Measurements from ENCODE around the gene OTOS. TPM values are rescaled to one million over a fixed set of nuclear protein-coding genes. Genes with fewer than 3 reads are reported as not detected.

OTOS gene
- total and polyA plus RNA-seq, 2 donors (not counting 1 experiment from before 2014, with no cell fraction given) = not detected

DNA sequence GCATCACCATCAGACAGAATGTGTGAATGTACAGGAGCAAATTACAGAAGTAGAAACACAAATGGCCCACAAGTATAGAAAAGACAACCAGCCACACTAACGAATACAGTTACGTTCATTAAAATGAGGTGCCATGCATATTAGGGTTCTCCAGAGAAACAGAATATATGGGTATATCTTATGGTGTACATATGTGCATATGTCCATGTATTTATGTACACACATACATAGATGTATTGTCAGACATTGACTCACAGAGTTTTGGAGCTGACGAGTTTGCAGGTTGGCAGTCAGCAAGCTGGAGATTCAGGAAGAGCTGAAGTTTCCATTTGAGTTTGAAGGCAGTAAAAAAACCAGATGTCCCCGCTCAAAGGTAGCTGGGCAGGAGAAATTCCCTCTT is 37.3 kb downstream of the OTOS start:
- Histone ChIP-seq H4K20me1 (ENCODE audit: control insufficient read depth, insufficient read depth, low read length, poor library complexity, severe bottlenecking) (no peaks in the 10 kb centered on the region), H3K9ac (ENCODE audit: low read length) (no peak overlapping the region), H3K27me3 (replicated peaks in 1 of 4; ENCODE audit: control extremely low read depth in 1 of 4, control insufficient read depth in 3 of 4, insufficient read depth in 4 of 4, low read length in 3 of 4) (peaks cover 0 to 11% (median 1%) of the 10 kb centered on the region in 4 experiments), H3K36me3 (replicated peaks in 1 of 2; ENCODE audit: control extremely low read depth in 1 of 2, control insufficient read depth in 1 of 2, extremely low read depth in 1 of 2, insufficient read depth in 2 of 2, low read length in 1 of 2) (no peaks in the 10 kb centered on the region), H3K79me2 (ENCODE audit: control insufficient read depth, insufficient read depth, low read length) (no peaks in the 10 kb centered on the region), H2AFZ (ENCODE audit: insufficient read depth, low read depth, low read length, poor library complexity, severe bottlenecking) (no peak overlapping the region), H3K4me3 (ENCODE audit: control extremely low read depth in 1 of 5, extremely low read depth in 1 of 5, insufficient read depth in 1 of 5, low read depth in 2 of 5, low read length in 4 of 5) (no peak overlapping the region), H3K4me2 (replicated peaks; ENCODE audit: low read depth, low read length, poor library complexity, severe bottlenecking) (no peak overlapping the region), H3K9me3 (ENCODE audit: control extremely low read depth in 1 of 3, control insufficient read depth in 2 of 3, insufficient read depth in 1 of 3, low read length in 2 of 3) (peaks cover 0 to 3% (median 0%) of the 10 kb centered on the region in 3 donors), H3K27ac (ENCODE audit: low read length in 2 of 2) (no peak overlapping the region), H3K4me1 (ENCODE audit: control insufficient read depth in 2 of 2, insufficient read depth in 2 of 2, low read length in 2 of 2) (no peaks in the 10 kb centered on the region)
- H3K9me3 Mint-ChIP-seq (ENCODE audit: insufficient read depth) = peaks cover 4% of the 10 kb centered on the region
- no peak overlapping the region for H3K4me3 Mint-ChIP-seq
- no peak overlapping the region for H3K27ac Mint-ChIP-seq
- DNase-seq (no peak), ATAC-seq (ENCODE audit: low read depth) (no peak)
- ChIA-PET CTCF (no interaction called here), POLR2A (no interaction called here)
- TF ChIP-seq, protein P1, sequence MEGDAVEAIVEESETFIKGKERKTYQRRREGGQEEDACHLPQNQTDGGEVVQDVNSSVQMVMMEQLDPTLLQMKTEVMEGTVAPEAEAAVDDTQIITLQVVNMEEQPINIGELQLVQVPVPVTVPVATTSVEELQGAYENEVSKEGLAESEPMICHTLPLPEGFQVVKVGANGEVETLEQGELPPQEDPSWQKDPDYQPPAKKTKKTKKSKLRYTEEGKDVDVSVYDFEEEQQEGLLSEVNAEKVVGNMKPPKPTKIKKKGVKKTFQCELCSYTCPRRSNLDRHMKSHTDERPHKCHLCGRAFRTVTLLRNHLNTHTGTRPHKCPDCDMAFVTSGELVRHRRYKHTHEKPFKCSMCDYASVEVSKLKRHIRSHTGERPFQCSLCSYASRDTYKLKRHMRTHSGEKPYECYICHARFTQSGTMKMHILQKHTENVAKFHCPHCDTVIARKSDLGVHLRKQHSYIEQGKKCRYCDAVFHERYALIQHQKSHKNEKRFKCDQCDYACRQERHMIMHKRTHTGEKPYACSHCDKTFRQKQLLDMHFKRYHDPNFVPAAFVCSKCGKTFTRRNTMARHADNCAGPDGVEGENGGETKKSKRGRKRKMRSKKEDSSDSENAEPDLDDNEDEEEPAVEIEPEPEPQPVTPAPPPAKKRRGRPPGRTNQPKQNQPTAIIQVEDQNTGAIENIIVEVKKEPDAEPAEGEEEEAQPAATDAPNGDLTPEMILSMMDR (IDR thresholded peaks at IDR 0.05) = no peak
- no peak for TF ChIP-seq EZH2 (IDR thresholded peaks at IDR 0.05; ENCODE audit: borderline replicate concordance, insufficient read depth, low read depth, low read length, poor library complexity, severe bottlenecking)
- H3K27me3 Mint-ChIP-seq = peaks cover 25% of the 10 kb centered on the region
- no peaks in the 10 kb centered on the region for H3K4me1 Mint-ChIP-seq
- intact Hi-C loops (cut with micrococcal nuclease) = no loop called here
- WGBS (ENCODE audit: insufficient coverage) = no CpG with 5 or more reads among the region's 4 CpGs

DNA sequence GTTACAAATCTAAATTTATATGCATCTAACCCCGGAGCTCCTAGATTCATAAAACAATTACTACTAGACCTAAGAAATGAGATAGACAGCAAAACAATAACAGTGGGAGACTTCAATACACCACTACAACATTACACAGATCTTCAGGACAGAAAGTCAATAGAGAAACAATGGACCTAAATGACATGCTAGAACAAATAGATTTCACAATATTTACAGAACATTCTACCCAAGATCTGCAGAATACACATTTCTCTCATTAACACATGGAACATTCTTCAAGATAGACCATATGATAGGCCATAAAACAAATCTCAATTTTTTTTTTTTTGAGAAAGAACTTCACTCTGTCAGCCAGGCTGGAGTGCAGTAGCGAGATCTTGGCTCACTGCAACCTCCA is 42.1 kb downstream of the OTOS start:
- intact Hi-C loops (cut with micrococcal nuclease) = no loop called here
- H2AFZ ChIP-seq (ENCODE audit: insufficient read depth, low read depth, low read length, poor library complexity, severe bottlenecking) = no peak overlapping the region
- H3K4me2 ChIP-seq (replicated peaks; ENCODE audit: low read depth, low read length, poor library complexity, severe bottlenecking) = no peak overlapping the region
- ATAC-seq (ENCODE audit: low read depth) = no peak
- Mint-ChIP-seq H3K4me1 (no peaks in the 10 kb centered on the region), H3K27ac (no peak overlapping the region), H3K27me3 (peaks cover 58% of the 10 kb centered on the region), H3K4me3 (no peak overlapping the region), H3K9me3 (ENCODE audit: insufficient read depth) (peaks cover 8% of the 10 kb centered on the region)
- ChIA-PET CTCF (no interaction called here), POLR2A (no interaction called here)
- H3K79me2 ChIP-seq (ENCODE audit: control insufficient read depth, insufficient read depth, low read length) = no peaks in the 10 kb centered on the region
- TF ChIP-seq EZH2 (IDR thresholded peaks at IDR 0.05; ENCODE audit: borderline replicate concordance, insufficient read depth, low read depth, low read length, poor library complexity, severe bottlenecking) = no peak
- TF ChIP-seq, protein P1 (IDR thresholded peaks at IDR 0.05) = no peak
- no peak overlapping the region for H3K4me3 ChIP-seq (ENCODE audit: control extremely low read depth in 1 of 5, extremely low read depth in 1 of 5, insufficient read depth in 1 of 5, low read depth in 2 of 5, low read length in 4 of 5)
- no peaks in the 10 kb centered on the region for H4K20me1 ChIP-seq (ENCODE audit: control insufficient read depth, insufficient read depth, low read length, poor library complexity, severe bottlenecking)
- no peak overlapping the region for H3K9ac ChIP-seq (ENCODE audit: low read length)
- peaks cover 0 to 39% (median 27%) of the 10 kb centered on the region in 4 experiments for H3K27me3 ChIP-seq (replicated peaks in 1 of 4; ENCODE audit: control extremely low read depth in 1 of 4, control insufficient read depth in 3 of 4, insufficient read depth in 4 of 4, low read length in 3 of 4)
- no peak for DNase-seq
- peaks cover 0 to 18% (median 0%) of the 10 kb centered on the region in 3 donors for H3K9me3 ChIP-seq (ENCODE audit: control extremely low read depth in 1 of 3, control insufficient read depth in 2 of 3, insufficient read depth in 1 of 3, low read length in 2 of 3)
- H3K27ac ChIP-seq (ENCODE audit: low read length in 2 of 2) = no peak overlapping the region
- H3K4me1 ChIP-seq (ENCODE audit: control insufficient read depth in 2 of 2, insufficient read depth in 2 of 2, low read length in 2 of 2) = no peaks in the 10 kb centered on the region
- WGBS (ENCODE audit: insufficient coverage) = no CpG with 5 or more reads among the region's 2 CpGs
- no peaks in the 10 kb centered on the region for H3K36me3 ChIP-seq (replicated peaks in 1 of 2; ENCODE audit: control extremely low read depth in 1 of 2, control insufficient read depth in 1 of 2, extremely low read depth in 1 of 2, insufficient read depth in 2 of 2, low read length in 1 of 2)
